Stimulated activated CD8-positive, alpha-beta memory T cell treated with anti-CD3 and anti-CD28 coated beads, Interleukin-7, amount 100 ng/mL, for 48 hours (primary cell): ENCODE data around the gene HOXD10.

Experiments used
- DNase-seq, 2 donors: peaks; one replicate each; pipeline ENCODE4 v3.0.0-alpha.2; 2020; ENCODE audit warnings: low read depth in 1 of 2; ENCODE audit errors: extremely low read depth in 1 of 2

HOXD10 gene

GRCh38 chr2:176160986-176161824 is 44.6 kb downstream of the HOXD10 start:
- no peak for DNase-seq

GRCh38 chr2:176161825-176162626 is 45.4 kb downstream of the HOXD10 start:
- no peak for DNase-seq

- no peak for DNase-seq
These were observed 46.5 kb downstream of the HOXD10 start for GRCh38 chr2:176162911-176163671.

GRCh38 chr2:176163672-176164056 is 47.1 kb downstream of the HOXD10 start:
- DNase-seq = no peak

DNA sequence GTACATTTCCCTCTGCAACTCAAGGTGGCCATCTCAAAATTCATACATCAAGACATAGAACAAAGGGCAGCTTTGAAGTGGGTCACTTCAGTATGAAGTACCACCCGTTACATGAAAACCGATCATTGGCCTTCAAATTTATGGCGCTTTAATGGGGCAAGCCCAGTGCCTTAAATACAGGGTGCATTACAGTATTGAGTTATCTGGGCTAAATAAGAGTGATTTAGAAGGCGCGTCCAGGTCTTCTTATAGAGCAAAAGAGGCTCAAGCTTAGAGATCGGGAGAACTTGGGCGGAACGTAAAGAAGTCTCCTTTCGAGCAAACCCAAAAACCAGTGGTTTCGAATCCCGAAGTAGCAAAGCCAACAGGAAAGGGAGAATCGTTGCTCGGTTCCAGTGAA is 47.6 kb downstream of the HOXD10 start:
- DNase-seq = no peak

GRCh38 chr2:176164611-176165369 is 48.2 kb downstream of the HOXD10 start:
- no peak for DNase-seq

GRCh38 chr2:176165370-176166050 is 48.9 kb downstream of the HOXD10 start:
- DNase-seq = no peak

DNA sequence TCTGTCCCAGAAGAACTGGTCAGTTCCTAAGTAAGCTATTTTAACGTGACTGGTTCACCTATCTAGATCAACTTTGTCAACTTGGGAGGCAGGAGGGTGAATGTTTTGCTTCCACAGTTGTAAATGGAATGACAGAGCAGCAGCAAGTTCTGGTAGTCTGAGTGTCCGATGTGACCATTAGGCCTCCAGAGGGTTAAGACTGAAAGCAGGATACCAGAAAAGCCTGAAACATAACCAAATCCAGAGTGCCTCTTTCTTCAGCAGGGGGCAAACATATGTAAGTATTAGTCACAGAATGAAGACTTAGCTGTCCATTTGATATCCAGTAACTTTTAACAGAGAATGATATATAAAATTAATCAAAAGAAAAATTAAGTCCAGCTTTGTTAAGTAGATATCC is 49.7 kb downstream of the HOXD10 start:
- no peak for DNase-seq

GRCh38 chr2:176167398-176167797 is 50.8 kb downstream of the HOXD10 start:
- no peak for DNase-seq

GRCh38 chr2:176169181-176169580 is 52.6 kb downstream of the HOXD10 start:
- DNase-seq = no peak
